Epithelial cell of esophagus (primary cell): Measurements from ENCODE around the gene MAP4K2.

Source experiments
- DNase-seq: peaks from one replicate; pipeline ENCODE4 v3.0.0; 2010; ENCODE audit warnings: low read depth
- H3K4me3 ChIP-seq: 2 replicates; pipeline ENCODE4 v1.5.1; 2011; ENCODE audit warnings: mild to moderate bottlenecking, low read length, control low read depth
- TF ChIP-seq, protein P1 (sequence below): IDR thresholded peaks from 2 replicates; pipeline ENCODE4 v1.5.1; 2011; ENCODE audit warnings: low read depth, mild to moderate bottlenecking, low read length, control low read depth, inconsistent platforms; ENCODE audit not compliant: insufficient read depth; ENCODE audit errors: missing control alignments

Gene MAP4K2

DNA sequence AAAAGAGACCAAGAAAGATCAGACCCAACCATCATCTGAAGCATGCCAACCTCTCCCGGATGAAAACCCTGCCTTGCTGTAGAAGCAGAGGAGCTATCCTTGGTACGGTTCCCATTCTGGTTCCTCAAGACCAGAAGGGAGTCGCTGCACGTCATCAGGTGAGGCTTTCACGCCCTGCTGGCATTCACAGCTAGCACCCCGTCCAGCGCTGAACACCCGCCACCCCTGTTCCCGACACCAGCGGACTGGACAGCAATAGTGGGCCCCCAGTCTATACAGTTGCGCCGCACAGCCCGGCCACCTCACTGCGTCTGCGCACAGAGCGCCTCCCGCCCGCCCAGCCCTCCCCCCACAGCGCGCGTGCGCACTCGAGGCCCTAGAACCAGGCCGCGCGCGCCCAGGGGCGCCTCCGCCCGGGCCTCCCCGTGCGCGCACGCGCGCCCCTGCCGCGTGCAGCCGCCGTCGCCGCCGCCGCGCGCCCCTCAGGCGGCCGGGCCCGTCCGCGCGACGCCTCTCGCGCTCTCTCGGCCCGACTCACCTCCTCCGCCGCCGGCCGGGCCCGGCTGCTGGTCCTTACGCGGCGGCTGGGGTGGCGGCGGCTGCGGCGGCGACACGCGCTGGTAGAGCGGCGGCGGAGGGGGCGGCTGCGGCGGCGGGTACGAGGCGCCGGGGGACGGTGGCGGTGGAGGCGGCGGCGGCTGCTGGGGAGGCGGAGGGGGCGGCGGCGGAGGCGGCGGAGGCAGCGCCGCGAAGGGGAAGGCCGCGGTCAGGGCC, 25.4 kb downstream of the MAP4K2 start:
- TF ChIP-seq, protein P1, sequence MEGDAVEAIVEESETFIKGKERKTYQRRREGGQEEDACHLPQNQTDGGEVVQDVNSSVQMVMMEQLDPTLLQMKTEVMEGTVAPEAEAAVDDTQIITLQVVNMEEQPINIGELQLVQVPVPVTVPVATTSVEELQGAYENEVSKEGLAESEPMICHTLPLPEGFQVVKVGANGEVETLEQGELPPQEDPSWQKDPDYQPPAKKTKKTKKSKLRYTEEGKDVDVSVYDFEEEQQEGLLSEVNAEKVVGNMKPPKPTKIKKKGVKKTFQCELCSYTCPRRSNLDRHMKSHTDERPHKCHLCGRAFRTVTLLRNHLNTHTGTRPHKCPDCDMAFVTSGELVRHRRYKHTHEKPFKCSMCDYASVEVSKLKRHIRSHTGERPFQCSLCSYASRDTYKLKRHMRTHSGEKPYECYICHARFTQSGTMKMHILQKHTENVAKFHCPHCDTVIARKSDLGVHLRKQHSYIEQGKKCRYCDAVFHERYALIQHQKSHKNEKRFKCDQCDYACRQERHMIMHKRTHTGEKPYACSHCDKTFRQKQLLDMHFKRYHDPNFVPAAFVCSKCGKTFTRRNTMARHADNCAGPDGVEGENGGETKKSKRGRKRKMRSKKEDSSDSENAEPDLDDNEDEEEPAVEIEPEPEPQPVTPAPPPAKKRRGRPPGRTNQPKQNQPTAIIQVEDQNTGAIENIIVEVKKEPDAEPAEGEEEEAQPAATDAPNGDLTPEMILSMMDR = no peak
- peak; percentile 82 for DNase-seq
- peak overlapping the region; percentile 85 for H3K4me3 ChIP-seq

DNA sequence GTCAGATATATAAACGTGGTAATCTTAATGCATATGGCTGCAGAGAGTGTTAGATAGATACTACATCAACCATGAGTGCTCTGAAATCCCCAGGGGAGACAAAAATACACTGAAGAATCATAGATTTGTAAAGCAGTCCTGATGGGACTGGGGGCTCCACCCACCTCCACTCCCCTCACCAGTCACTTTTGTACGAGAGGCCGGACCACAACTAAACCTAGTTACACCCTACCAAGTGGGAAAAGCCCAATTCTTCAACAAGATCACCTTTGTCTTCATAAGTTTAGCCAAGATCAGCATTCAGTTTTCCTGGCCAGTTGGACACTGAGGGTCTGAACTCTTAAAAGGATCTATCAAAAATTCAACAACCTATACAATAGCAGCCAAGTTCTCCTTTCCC, 26.1 kb downstream of the MAP4K2 start:
- H3K4me3 ChIP-seq = peak overlapping the region; percentile 85
- DNase-seq = no peak
- TF ChIP-seq, protein P1 = no peak

DNA sequence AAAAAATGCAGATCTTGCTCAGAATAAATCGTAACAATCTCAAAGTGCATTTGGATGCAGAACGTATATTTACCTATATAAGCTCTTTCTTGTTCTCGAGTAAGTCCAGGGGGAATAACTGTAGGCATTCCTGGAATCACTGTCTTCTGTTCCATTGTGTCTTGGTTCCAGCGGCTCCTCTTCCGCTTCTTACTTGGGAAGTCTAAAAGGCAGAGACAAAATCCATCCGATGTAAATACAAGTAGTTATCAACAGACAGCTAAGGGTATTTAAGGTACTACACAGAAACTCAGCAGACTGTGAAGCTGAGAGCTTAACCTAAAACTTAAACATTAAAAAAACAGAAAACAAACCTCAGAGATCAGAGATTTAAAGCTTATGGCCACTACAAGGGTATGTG, 26.6 kb downstream of the MAP4K2 start:
- H3K4me3 ChIP-seq = peak overlapping the region; percentile 85
- TF ChIP-seq, protein P1 = no peak
- no peak for DNase-seq

DNA sequence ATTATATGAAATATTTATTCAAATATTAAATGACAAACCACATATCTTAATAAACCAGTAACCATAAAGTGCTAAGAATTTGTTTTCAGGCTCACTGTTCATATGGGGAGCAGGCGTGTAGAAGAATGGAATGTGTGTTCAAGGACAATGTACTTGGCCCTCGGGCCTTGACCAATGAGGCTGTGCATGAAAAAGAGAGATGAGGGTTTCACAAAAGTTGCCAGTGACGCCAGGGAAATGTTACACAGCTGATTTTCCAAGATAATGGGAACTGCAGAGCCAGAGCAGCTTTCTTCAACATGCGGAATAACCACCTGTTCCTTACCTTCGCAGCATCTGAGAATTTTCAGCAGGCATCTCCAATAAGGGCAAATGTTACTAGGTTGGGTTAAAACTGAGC, 28.9 kb downstream of the MAP4K2 start:
- H3K4me3 ChIP-seq = no peak overlapping the region
- no peak for DNase-seq

DNA sequence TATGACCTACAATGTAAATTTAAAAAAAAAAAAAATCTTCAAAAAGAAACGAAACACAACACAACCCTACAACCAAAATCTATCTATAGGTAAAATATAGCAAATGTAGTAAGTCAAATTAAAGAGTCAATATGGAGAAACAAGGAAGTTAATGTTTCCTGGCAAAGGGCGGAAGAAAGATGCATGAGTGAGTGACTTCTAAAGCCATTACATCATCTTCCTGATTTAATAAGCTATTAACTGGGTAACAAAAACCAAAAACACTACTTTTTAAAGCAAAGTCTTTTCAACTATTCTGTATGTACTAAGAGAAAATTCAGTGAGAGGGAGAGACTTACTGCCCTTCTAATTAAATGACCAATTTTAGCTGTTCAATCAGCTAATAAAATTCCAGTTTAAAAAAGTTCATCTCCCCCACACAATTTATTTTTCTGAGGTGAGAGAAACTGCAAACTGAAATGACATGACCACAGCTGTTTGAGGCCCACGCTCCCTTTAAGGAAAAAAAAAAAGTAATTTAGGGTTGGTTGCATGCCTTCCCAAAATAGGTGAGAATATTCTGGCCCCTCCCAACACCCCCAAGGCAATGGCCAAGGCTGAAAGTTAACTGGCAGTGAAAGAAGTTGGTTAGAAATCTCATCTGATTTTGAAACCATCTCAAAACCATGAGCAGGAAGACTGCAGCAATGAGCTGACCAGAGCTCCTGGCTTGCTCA, 30.6 kb downstream of the MAP4K2 start:
- no peak for DNase-seq
- TF ChIP-seq, protein P1 = no peak
- no peak overlapping the region for H3K4me3 ChIP-seq

More for the DNA sequence above, 28.9 kb downstream of the MAP4K2 start:
- TF ChIP-seq, protein P1 = no peak

DNA sequence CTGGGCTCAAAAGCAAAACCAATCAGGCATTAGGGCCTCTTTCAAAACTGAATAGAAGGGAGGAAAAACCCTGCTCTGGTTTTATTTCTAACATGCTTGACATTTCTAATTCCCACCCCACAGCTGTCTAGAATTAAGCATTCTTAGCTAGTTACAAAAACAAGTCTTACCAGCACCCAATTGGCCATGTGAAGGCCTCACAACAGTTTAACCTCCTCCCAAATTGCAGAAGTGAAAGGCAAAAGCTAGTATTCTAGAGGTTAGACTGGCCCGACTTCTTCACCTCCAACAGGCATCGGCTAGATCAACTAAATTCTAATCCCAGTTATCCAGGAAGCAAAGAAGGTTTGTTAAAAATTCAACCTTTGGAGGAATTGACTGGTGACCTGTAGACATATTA, 31.2 kb downstream of the MAP4K2 start:
- no peak overlapping the region for H3K4me3 ChIP-seq
- TF ChIP-seq, protein P1 = no peak
- DNase-seq = no peak

DNA sequence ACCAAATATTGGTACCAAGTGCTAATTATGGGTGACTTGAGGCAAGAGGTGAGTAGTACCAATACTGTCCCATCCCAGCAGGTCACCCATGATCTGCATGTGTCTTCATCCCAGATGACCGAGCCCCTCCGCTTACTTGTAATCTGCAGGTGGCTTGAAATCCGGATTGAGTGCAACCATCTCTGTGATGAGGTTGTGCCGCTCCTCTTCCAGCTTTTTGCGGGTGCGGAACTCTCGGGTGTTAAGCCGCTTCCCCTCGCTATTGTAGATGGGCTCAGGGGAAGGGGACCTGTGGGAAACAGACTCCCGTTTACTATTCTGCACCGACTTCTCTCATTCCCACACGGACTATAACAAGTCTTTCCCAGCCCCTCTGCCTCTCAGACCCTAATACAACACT, 32.9 kb downstream of the MAP4K2 start:
- H3K4me3 ChIP-seq = no peak overlapping the region
- TF ChIP-seq, protein P1 = no peak
- no peak for DNase-seq
